Measurements from ENCODE around the gene C1QTNF1.

C1QTNF1 gene

DNA sequence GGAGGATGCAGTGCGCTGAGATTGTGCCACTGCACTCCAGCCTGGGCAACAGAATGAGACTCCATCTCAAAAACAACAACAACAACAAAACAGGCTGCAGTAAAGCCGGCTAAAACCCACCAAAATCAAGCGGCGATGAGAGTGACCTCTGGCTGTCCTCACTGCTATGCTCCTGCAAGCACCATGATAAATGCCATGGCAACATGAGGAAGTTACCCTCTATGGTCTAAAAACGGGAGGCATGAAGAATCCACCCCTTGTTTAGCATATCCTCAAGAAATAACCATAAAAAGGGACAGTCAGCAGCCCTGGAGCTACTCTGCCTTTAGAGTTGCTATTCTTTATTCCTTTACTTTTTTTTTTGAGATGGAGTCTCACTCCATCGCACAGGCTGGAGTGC is 35.8 kb upstream of the C1QTNF1 start:
- H3K4me3 ChIP-seq (replicated peaks; ENCODE audit: low read depth, low read length), result no peak overlapping the region
- TF ChIP-seq, protein P1, sequence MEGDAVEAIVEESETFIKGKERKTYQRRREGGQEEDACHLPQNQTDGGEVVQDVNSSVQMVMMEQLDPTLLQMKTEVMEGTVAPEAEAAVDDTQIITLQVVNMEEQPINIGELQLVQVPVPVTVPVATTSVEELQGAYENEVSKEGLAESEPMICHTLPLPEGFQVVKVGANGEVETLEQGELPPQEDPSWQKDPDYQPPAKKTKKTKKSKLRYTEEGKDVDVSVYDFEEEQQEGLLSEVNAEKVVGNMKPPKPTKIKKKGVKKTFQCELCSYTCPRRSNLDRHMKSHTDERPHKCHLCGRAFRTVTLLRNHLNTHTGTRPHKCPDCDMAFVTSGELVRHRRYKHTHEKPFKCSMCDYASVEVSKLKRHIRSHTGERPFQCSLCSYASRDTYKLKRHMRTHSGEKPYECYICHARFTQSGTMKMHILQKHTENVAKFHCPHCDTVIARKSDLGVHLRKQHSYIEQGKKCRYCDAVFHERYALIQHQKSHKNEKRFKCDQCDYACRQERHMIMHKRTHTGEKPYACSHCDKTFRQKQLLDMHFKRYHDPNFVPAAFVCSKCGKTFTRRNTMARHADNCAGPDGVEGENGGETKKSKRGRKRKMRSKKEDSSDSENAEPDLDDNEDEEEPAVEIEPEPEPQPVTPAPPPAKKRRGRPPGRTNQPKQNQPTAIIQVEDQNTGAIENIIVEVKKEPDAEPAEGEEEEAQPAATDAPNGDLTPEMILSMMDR (IDR thresholded peaks at IDR 0.05; ENCODE audit: low read depth, low read length, missing control alignments), result no peak
- no peak for DNase-seq (ENCODE audit: extremely low read depth, low read depth)

DNA sequence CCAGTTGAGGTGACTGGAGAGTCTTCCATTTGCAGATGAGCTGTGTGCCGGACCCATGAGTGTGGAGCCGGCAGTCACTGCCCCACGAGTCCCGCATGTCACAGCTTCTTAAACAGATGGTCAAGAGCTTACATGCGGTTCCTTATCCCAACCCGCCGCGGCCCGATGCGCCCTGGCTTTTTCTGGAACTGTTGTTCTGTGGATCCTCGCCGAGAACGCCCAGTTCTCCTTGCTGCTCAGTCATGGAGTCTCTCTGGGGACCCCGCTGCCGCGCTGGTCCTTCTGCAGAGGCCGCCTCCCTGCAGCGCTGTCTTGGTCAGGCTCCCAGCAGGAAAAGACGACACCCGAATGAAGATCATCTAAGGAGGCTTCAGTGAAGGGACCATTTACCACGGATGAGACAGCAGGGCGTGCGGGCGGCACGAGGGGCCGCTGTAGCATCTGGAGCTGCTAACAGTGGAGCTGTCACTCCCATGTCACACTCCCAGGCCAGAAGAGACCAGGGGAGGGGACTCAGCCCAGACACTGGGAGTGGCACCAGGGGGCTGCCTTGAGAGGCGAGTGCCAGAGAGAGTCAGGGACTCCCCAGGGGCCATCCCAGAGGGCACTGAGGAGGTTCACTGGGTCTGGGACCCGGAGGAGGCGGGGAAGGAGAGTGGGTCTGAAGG is 33.5 kb upstream of the C1QTNF1 start:
- TF ChIP-seq, protein P1 (IDR thresholded peaks at IDR 0.05; ENCODE audit: low read depth, low read length, missing control alignments), result no peak
- DNase-seq (ENCODE audit: extremely low read depth, low read depth), result no peak

DNA sequence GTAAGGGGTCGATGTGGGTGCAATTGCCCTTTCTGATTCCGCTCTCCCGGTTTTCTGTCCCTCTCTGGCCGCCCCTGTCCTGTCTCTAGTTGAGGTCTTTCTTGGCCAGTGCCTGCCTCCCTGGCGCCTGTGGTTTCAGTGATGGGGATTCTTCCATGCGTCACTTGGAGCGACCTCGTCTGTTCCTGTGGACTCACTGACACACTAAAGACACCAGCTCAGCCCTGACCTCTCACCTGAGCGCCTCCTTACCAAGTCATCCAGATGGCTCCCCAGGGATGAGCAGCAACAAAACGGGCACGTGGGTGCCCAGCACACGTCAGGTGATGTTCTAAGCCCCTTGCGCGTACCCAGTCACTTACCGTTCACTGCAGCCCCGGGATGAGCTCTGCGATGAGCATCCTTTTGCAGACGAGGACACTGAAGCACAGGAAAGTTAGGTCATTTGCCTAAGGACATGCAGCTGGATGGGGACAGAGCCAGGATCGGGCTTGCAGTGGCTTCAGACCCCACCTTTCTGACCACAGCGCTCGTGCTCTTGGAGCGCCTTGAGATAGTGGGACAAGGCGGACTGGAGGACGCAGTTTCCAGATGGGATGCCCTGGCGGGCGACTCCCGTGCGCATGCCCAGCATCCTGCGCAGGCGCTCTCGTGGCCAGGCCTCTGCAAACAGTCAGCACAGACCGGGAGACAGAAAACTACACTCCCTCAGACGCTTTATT is 32.8 kb upstream of the C1QTNF1 start:
- H3K4me3 ChIP-seq (replicated peaks; ENCODE audit: low read depth, low read length), result no peak overlapping the region
- TF ChIP-seq, protein P1 (IDR thresholded peaks at IDR 0.05; ENCODE audit: low read depth, low read length, missing control alignments), result no peak
- no peak for DNase-seq (ENCODE audit: extremely low read depth, low read depth)

More for the DNA sequence above, 33.5 kb upstream of the C1QTNF1 start:
- H3K4me3 ChIP-seq (replicated peaks; ENCODE audit: low read depth, low read length), result no peak overlapping the region

DNA sequence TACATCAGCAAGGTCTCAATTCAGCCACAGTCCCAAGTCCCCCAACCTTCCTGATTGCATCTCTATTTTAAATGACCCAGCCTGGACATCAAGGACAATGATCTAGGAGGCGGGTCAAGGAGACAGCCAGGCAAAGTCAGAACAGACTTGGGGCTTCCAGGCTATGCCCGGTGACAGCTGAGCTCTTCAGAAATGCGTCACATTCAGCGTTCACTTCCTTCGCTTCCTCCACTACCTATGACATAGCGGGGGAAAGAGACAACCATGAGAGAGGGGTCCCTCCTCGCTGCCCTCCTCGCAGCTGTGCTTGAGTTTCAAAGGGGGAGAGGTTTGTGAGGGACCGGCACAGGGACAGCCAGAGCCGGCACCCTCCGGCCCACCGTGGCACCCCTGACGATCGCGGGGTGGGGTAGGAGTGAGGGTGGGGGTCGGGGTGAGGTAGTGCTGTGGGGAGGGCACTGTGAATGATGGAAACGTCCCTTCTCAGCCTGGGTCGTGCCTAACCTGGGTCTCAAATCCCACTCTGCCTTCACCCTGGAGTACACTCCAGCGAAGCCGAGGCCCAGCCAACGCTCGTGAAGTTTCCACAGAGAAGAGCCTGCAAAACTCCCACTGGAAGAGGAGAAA is 31.9 kb upstream of the C1QTNF1 start:
- DNase-seq (ENCODE audit: extremely low read depth, low read depth), result no peak
- TF ChIP-seq, protein P1 (IDR thresholded peaks at IDR 0.05; ENCODE audit: low read depth, low read length, missing control alignments), result no peak
- no peak overlapping the region for H3K4me3 ChIP-seq (replicated peaks; ENCODE audit: low read depth, low read length)

- no peak overlapping the region for H3K4me3 ChIP-seq (replicated peaks; ENCODE audit: low read depth, low read length)
- no peak for DNase-seq (ENCODE audit: extremely low read depth, low read depth)
- TF ChIP-seq, protein P1 (IDR thresholded peaks at IDR 0.05; ENCODE audit: low read depth, low read length, missing control alignments), result no peak
Observed at GRCh38 chr17:78992542-78993212, 31.3 kb upstream of the C1QTNF1 start.

- no peak for DNase-seq (ENCODE audit: extremely low read depth, low read depth)
- TF ChIP-seq, protein P1 (IDR thresholded peaks at IDR 0.05; ENCODE audit: low read depth, low read length, missing control alignments), result peak; percentile 83
- H3K4me3 ChIP-seq (replicated peaks; ENCODE audit: low read depth, low read length), result no peak overlapping the region
Observed at GRCh38 chr17:78993241-78993956, 30.6 kb upstream of the C1QTNF1 start.
